OCI-LY1 (cell line): ENCODE measurements around the gene ROCK2.
A peak's percentile ranks its signal among the peaks of the same experiment; 100 is the strongest.

Source experiments
- H2AFZ ChIP-seq: fragments of 200-600 bp; sonication (generic), shearing (Covaris generic); 2 replicates; pipeline ENCODE4 v1.6.0; 2014; ENCODE audit warnings: antibody characterized with exemption, mild to moderate bottlenecking, low read length
- H3F3A ChIP-seq: fragments of 200-600 bp; sonication (generic), shearing (Covaris generic); 2 replicates; pipeline ENCODE4 v1.6.0; 2014; ENCODE audit warnings: mild to moderate bottlenecking, antibody characterized with exemption, low read length, moderate library complexity; ENCODE audit not compliant: insufficient read depth
- H3K27ac ChIP-seq: fragments of 200-600 bp; sonication (generic); 2 replicates; pipeline ENCODE4 v1.5.1; 2014; ENCODE audit warnings: low read length, mixed run types, mild to moderate bottlenecking, low read depth; ENCODE audit not compliant: poor library complexity, severe bottlenecking
- H3K27me3 ChIP-seq: fragments of 200-600 bp; sonication (generic); 2 replicates; pipeline ENCODE4 v1.6.0; 2014; ENCODE audit warnings: antibody characterized with exemption, mild to moderate bottlenecking, low read length, moderate library complexity; ENCODE audit not compliant: insufficient read depth
- H3K36me3 ChIP-seq: fragments of 200-600 bp; sonication (generic); 2 replicates; pipeline ENCODE4 v1.6.1; 2014; ENCODE audit warnings: mild to moderate bottlenecking, antibody characterized with exemption, low read length, moderate library complexity, mixed read lengths; ENCODE audit not compliant: insufficient read depth
- H3K4me1 ChIP-seq: fragments of 200-600 bp; sonication (generic); 2 replicates; pipeline ENCODE4 v1.5.1; 2014; ENCODE audit warnings: mild to moderate bottlenecking, low read length, moderate library complexity; ENCODE audit not compliant: insufficient read depth, severe bottlenecking
- H3K4me2 ChIP-seq: fragments of 200-600 bp; sonication (generic), shearing (Covaris generic); 2 replicates; pipeline ENCODE4 v1.6.1; 2014; ENCODE audit warnings: low read length
- H3K4me3 ChIP-seq: fragments of 200-600 bp; sonication (generic); 2 replicates; pipeline ENCODE4 v1.5.1; 2014; ENCODE audit warnings: low read length, low read depth, mild to moderate bottlenecking, mixed read lengths; ENCODE audit not compliant: poor library complexity, severe bottlenecking
- H3K79me2 ChIP-seq: fragments of 200-600 bp; shearing (Covaris generic); 2 replicates; pipeline ENCODE4 v1.6.1; 2016; ENCODE audit warnings: mixed run types, low read length, mixed read lengths; ENCODE audit not compliant: insufficient read depth
- H3K9ac ChIP-seq: fragments of 200-600 bp; sonication (generic), shearing (Covaris generic); 2 replicates; pipeline ENCODE4 v1.6.1; 2014; ENCODE audit warnings: mild to moderate bottlenecking, low read length, mixed read lengths
- H3K9me2 ChIP-seq: fragments of 200-600 bp; sonication (generic), shearing (Covaris generic); 2 replicates; pipeline ENCODE4 v1.6.1; 2014; ENCODE audit warnings: low read depth, mild to moderate bottlenecking, low read length, mixed read lengths
- H3K9me3 ChIP-seq: fragments of 200-600 bp; shearing (Covaris generic); 2 replicates; pipeline ENCODE4 v1.6.1; 2014; ENCODE audit warnings: low read length, mixed read lengths
- H4K20me1 ChIP-seq: fragments of 200-600 bp; sonication (generic), shearing (Covaris generic); 2 replicates; pipeline ENCODE4 v1.6.0; 2016; ENCODE audit warnings: mild to moderate bottlenecking, low read length; ENCODE audit not compliant: insufficient read depth
- CTCF ChIP-seq: fragments of 200-600 bp; sonication (generic), shearing (Covaris generic); IDR thresholded peaks from 2 replicates; pipeline ENCODE4 v1.5.1; 2017; ENCODE audit warnings: mild to moderate bottlenecking, antibody characterized with exemption, low read length, moderate library complexity, mixed read lengths
- EZH2 ChIP-seq: fragments of 200-600 bp; sonication (generic), shearing (Covaris generic); IDR thresholded peaks from 2 replicates; pipeline ENCODE4 v1.8.0; 2017; ENCODE audit warnings: borderline replicate concordance, mixed run types, mild to moderate bottlenecking, antibody characterized with exemption, low read length, moderate library complexity, mixed read lengths

The ROCK2 gene

DNA sequence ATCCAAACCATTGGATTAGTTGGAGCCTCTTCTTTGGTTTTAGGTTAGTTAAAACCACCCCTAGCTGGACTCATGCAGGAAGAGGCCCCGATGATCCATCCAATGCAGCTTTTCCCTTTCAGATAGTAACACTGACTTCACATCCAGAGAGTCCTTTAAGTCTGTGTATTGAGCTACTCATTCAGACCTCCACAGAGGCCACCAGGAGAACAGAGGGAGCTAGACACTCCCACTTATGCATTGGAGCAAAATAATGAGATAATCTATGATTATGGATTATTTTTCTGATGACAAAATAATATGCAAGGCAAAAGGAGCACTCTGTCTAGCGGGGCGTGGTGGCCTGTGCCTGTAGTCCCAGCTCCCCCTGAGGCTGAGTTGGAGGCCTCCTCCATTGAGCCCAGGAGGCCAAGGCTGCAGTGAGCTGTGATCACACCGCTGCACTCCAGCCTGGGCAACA, 1.6 kb upstream of the ROCK2 start:
- Histone ChIP-seq H3K9me2 (no peaks in the 10 kb centered on the region), H3F3A (0 out of 2 replicates have a peak, but pooled peaks cover 4% of the 10 kb centered on the region), H3K79me2 (no peaks in the 10 kb centered on the region), H4K20me1 (no peaks in the 10 kb centered on the region), H3K36me3 (no peaks in the 10 kb centered on the region), H3K4me1 (peaks cover 23% of the 10 kb centered on the region), H3K27me3 (0 out of 2 replicates have a peak, but pooled peaks cover 8% of the 10 kb centered on the region), H3K27ac (no peak overlapping the region), H3K4me2 (no peak overlapping the region), H3K9me3 (no peaks in the 10 kb centered on the region), H3K9ac (no peak overlapping the region), H3K4me3 (no peak overlapping the region), H2AFZ (no peak overlapping the region)
- no peak for TF ChIP-seq CTCF
- no peak for TF ChIP-seq EZH2

- TF ChIP-seq EZH2: no peak
- TF ChIP-seq CTCF: no peak
- H3K4me3 ChIP-seq: peak overlapping the region; percentile 82
- 0 out of 2 replicates have a peak, but pooled peaks cover 8% of the 10 kb centered on the region for H3K27me3 ChIP-seq
- no peak overlapping the region for H3K27ac ChIP-seq
- H3K4me1 ChIP-seq: peaks cover 25% of the 10 kb centered on the region
- 0 out of 2 replicates have a peak, but pooled peaks cover 4% of the 10 kb centered on the region for H3F3A ChIP-seq
- no peaks in the 10 kb centered on the region for H3K9me3 ChIP-seq
- H4K20me1 ChIP-seq: no peaks in the 10 kb centered on the region
- H3K4me2 ChIP-seq: peak overlapping the region; percentile 61
- H3K79me2 ChIP-seq: 0 out of 2 replicates have a peak, but pooled peaks cover under 1% of the 10 kb centered on the region
- no peaks in the 10 kb centered on the region for H3K36me3 ChIP-seq
- no peaks in the 10 kb centered on the region for H3K9me2 ChIP-seq
- H2AFZ ChIP-seq: 0 out of 2 replicates have a peak overlapping the region, but pooled peaks have one; percentile 18
- peak overlapping the region; percentile 80 for H3K9ac ChIP-seq
Observed at GRCh38 chr2:11344956-11345677, 681 bp upstream of the ROCK2 start.

DNA sequence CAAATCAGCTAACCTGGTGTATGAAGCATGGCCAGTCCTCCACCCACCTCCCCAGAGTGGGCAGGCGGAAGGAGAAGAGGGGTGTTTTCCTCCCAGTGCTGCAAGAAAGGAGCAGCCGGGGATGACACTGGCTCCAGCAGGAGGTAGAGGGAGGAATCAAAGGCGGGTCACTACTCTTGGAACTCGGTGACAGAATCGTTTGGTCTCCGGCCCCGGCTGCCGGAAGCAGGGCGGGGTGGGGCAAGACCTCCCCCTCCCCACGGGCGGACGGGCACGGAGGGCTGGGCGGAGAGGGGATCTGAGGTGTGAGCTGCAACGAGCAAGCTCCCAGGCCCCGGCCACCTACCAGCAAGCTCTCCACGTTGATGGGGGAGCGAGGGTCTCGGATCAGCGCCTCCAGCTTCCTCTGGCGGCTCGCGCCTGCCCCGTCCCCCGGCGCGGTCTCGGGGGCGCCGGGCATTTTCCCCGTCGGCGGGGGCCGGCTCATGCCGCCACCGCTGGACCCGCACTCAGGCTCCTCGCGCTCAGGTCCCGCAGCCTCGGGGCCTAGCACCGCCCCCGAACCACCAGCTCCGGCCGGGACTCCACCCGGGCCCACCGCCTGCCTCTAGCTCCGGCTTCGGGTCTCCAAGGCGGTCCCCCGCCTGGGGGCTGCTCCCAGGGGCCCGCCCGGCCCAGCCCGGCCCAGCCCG, 640 bp downstream of the ROCK2 start:
- Histone ChIP-seq H3K79me2 (peaks cover 11% of the 10 kb centered on the region; the same call in 1 of the 2 replicates), H3K27ac (no peak overlapping the region), H2AFZ (no peak overlapping the region), H3K4me3 (peak overlapping the region; percentile 82), H3K9ac (peak overlapping the region; percentile 77), H3K27me3 (no peaks in the 10 kb centered on the region), H3K9me2 (no peaks in the 10 kb centered on the region), H3K9me3 (no peaks in the 10 kb centered on the region), H4K20me1 (no peaks in the 10 kb centered on the region), H3F3A (0 out of 2 replicates have a peak, but pooled peaks cover 4% of the 10 kb centered on the region), H3K36me3 (no peaks in the 10 kb centered on the region), H3K4me1 (peaks cover 34% of the 10 kb centered on the region), H3K4me2 (peak overlapping the region; percentile 93)
- no peak for TF ChIP-seq EZH2
- no peak for TF ChIP-seq CTCF
